A549 (cell line): ENCODE data around the gene LAMC1. TPM values are rescaled to one million over a fixed set of nuclear protein-coding genes. Genes with fewer than 3 reads are reported as not detected.

Experiments used
- ATAC-seq, 2 experiments: fragments of 200-7000 bp in 1 of 2; fragments of >200 bp in 1 of 2; cut with Nextera tagmentation in 1 of 2; cut with Tn5 transposase in 1 of 2; 3 replicates each; pipeline versions ENCODE4 v1.8.0 to v1.9.1; 2018 to 2020; ENCODE audit warnings: mild to moderate bottlenecking in 1 of 2, moderate library complexity in 1 of 2
- CTCF ChIA-PET: fragments of 300-600 bp; sonication (Branson Sonifier 250); formaldehyde crosslinking; extraction: SDS; loops from one replicate; lab custom pipeline; 2021; ENCODE audit warnings: antibody characterized with exemption, inconsistent platforms; lab: Yijun Ruan, JAX
- POLR2A ChIA-PET: fragments of 350-600 bp; formaldehyde crosslinking; extraction: SDS; loops from one replicate; lab custom pipeline; 2021; ENCODE audit warnings: antibody characterized with exemption, inconsistent platforms; lab: Yijun Ruan, JAX
- DNase-seq, 2 experiments: peaks; one replicate each; pipeline versions ENCODE4 v3.0.0 to v3.0.0-alpha.2; 2011 to 2016; ENCODE audit warnings: low read depth in 1 of 2, low spot score in 1 of 2
- FAIRE-seq: peaks from 2 replicates; lab custom pipeline; 2011; peaks lifted over from hg19 to GRCh38; lab: Jason Lieb, UNC
- H3K27ac ChIP-seq, 2 experiments: fragments of >200 bp; sonication (Bioruptor Twin); formaldehyde crosslinking; 3 replicates each; pipeline ENCODE4 v1.5.1; 2016 to 2017
- H3K4me1 ChIP-seq: fragments of >200 bp; sonication (Bioruptor Twin); formaldehyde crosslinking; 3 replicates; pipeline ENCODE4 v1.6.1; 2016
- H3K4me2 ChIP-seq: fragments of >200 bp; sonication (Bioruptor Twin); formaldehyde crosslinking; 3 replicates; pipeline ENCODE4 v1.6.1; 2016
- H3K4me3 ChIP-seq: fragments of >200 bp; sonication (Bioruptor Twin); formaldehyde crosslinking; 3 replicates; pipeline ENCODE4 v1.5.1; 2016
- H3K9me3 ChIP-seq: fragments of >200 bp; sonication (Bioruptor Twin); formaldehyde crosslinking; 3 replicates; pipeline ENCODE4 v1.6.1; 2016
- BHLHE40 ChIP-seq: IDR thresholded peaks from 2 replicates; pipeline ENCODE4 v1.6.1; 2012; ENCODE audit warnings: low read depth, low read length, inconsistent platforms
- CEBPB ChIP-seq, 2 experiments: fragments of >200 bp in 1 of 2; sonication (Bioruptor Twin) in 1 of 2; formaldehyde crosslinking in 1 of 2; IDR thresholded peaks; 2 replicates each; pipeline ENCODE4 v1.6.1; 2012 to 2016
- EP300 ChIP-seq, 2 experiments: fragments of >200 bp; sonication (Bioruptor Twin); formaldehyde crosslinking; IDR thresholded peaks; 2 replicates in 1 of 2; 3 replicates in 1 of 2; pipeline ENCODE4 v1.6.1; 2016 to 2017
- ESRRA ChIP-seq: fragments of 150-350 bp; IDR thresholded peaks from 2 replicates; pipeline ENCODE4 v1.6.1; 2014; ENCODE audit warnings: mild to moderate bottlenecking, low read length, borderline replicate concordance
- FOSL2 ChIP-seq, 2 experiments: fragments of 450-650 bp in 1 of 2; fragments of >200 bp in 1 of 2; sonication (Bioruptor Twin) in 1 of 2; formaldehyde crosslinking; IDR thresholded peaks; 2 replicates each; pipeline versions ENCODE4 v1.5.0 to v1.6.1; 2016 to 2020; ENCODE audit warnings: mild to moderate bottlenecking in 1 of 2, moderate library complexity in 1 of 2
- FOXS1 ChIP-seq: fragments of 250-450 bp; sonication (Bioruptor Pico); IDR thresholded peaks from 2 replicates; pipeline ENCODE4 v1.5.0; 2020; ENCODE audit warnings: mild to moderate bottlenecking, moderate library complexity
- GATA3 ChIP-seq: IDR thresholded peaks from 2 replicates; pipeline ENCODE4 v1.6.1; 2012; ENCODE audit warnings: borderline replicate concordance
- HDAC2 ChIP-seq: fragments of 200-600 bp; sonication (generic); IDR thresholded peaks from 2 replicates; pipeline ENCODE4 v1.6.1; 2016
- HOXB5 ChIP-seq: fragments of 250-450 bp; sonication (Bioruptor Pico); IDR thresholded peaks from 2 replicates; pipeline ENCODE4 v1.5.0; 2020; ENCODE audit warnings: mild to moderate bottlenecking, moderate library complexity
- JUN ChIP-seq, 2 experiments: fragments of >200 bp; sonication (Bioruptor Twin); formaldehyde crosslinking; IDR thresholded peaks; 2 replicates in 1 of 2; 3 replicates in 1 of 2; pipeline ENCODE4 v1.6.1; 2016 to 2017
- JUNB ChIP-seq: fragments of >200 bp; sonication (Bioruptor Twin); formaldehyde crosslinking; IDR thresholded peaks from 2 replicates; pipeline ENCODE4 v1.6.1; 2016
- MAZ ChIP-seq: fragments of 150-350 bp; IDR thresholded peaks from 2 replicates; pipeline ENCODE4 v1.6.1; 2014; ENCODE audit warnings: antibody characterized with exemption, low read depth, low read length, borderline replicate concordance
- POLR2A ChIP-seq: IDR thresholded peaks from 2 replicates; pipeline ENCODE4 v1.6.1; 2012; ENCODE audit warnings: mild to moderate bottlenecking, low read length
- POLR2AphosphoS2 ChIP-seq: conservative IDR thresholded peaks from 2 replicates; pipeline ENCODE4 v1.6.1; 2012; ENCODE audit warnings: low read length, improper control_type of control experiment, inconsistent platforms
- RAD21 ChIP-seq, 2 experiments: fragments of >200 bp in 1 of 2; sonication (Bioruptor Twin) in 1 of 2; formaldehyde crosslinking in 1 of 2; IDR thresholded peaks in 1 of 2; conservative IDR thresholded peaks in 1 of 2; 2 replicates in 1 of 2; 3 replicates in 1 of 2; pipeline ENCODE4 v1.6.1; 2012 to 2018; ENCODE audit warnings: inconsistent platforms in 1 of 2
- SMC3 ChIP-seq: fragments of >200 bp; sonication (Bioruptor Twin); formaldehyde crosslinking; IDR thresholded peaks from 3 replicates; pipeline ENCODE4 v1.6.1; 2018; ENCODE audit warnings: inconsistent platforms
- ZFP36 ChIP-seq: fragments of 450-650 bp; IDR thresholded peaks from 2 replicates; pipeline ENCODE4 v1.6.1; 2014; ENCODE audit warnings: borderline replicate concordance; ENCODE audit not compliant: partially characterized antibody
- WGBS: methylation state at CpG from one replicate; pipeline ENCODE4 v1.1.6; 2017; ENCODE audit errors: missing lambda C conversion rate; 5-methylcytosine and 5-hydroxymethylcytosine counted together
- polyA plus RNA-seq, 4 experiments: library from polyadenylated mRNA; depleted of rRNA in 3 of 4; stranded (reverse); fragments of >200 nt; fragmentation: RNase III in 1 of 4; extraction: RNeasy Plus Mini Kit Qiagen cat#74134 plus additional on column Dnase treatment in 1 of 4; gene quantifications; 2 replicates in 3 of 4; 3 replicates in 1 of 4; pipeline ENCODE4 v1.2.3, GENCODE V29; 2011 to 2017
- TF ChIP-seq, protein P1 (sequence below): IDR thresholded peaks from 2 replicates; pipeline ENCODE4 v1.6.1; 2012
- TF ChIP-seq, protein P2 (sequence below): fragments of >200 bp; sonication (Bioruptor Twin); formaldehyde crosslinking; IDR thresholded peaks from 3 replicates; pipeline ENCODE4 v1.6.1; 2016
- TF ChIP-seq, protein P3 (sequence below): fragments of >200 bp; sonication (Bioruptor Twin); formaldehyde crosslinking; IDR thresholded peaks from 3 replicates; pipeline ENCODE4 v1.5.1; 2016

Gene LAMC1
- polyA plus RNA-seq, 2 of the 4 experiments (the other 2 are of a cell fraction): 93.7 to 152 TPM

DNA sequence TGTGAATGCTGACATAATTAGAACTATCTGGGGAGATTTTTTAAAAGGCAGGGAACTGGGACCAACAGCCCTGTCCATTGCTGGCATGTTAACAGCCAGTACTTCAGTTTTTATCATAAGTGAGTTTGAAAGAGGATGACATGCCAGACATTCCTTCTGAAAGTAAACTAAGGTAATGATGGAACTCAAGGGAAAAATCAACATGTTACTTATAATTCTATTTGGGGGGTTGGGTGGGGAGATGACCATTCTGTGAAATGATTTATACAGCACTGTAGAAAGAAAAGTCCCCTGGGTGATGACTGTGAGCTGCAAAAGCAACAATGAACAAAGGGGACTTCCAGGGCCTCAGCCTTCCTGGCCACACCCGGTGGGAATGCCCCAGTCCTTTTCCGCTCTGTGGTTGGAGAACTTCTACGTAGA is 157.4 kb downstream of the LAMC1 start:
- DNase-seq (peak; percentile 85 to 95), ATAC-seq (peak; percentile 95 to 96), FAIRE-seq (peak; percentile 68)
- peak overlapping the region; percentile 57 for H3K4me2 ChIP-seq
- TF ChIP-seq HOXB5 (CRISPR knock-in tag): 0 out of 2 replicates have a peak, but pooled peaks have one; percentile 36
- TF ChIP-seq MAZ: no peak
- TF ChIP-seq HDAC2: no peak
- no peak for TF ChIP-seq POLR2AphosphoS2
- TF ChIP-seq SMC3: peak; percentile 35; the same call in 2 of the 3 replicates
- no peak for TF ChIP-seq FOSL2 (IDR thresholded peaks at IDR 0.05)
- TF ChIP-seq FOSL2 (CRISPR knock-in tag; IDR thresholded peaks at IDR 0.05): peak; percentile 77
- peak in 1 of 2 experiments; percentile 66; a peak in 2 of 5 replicates for TF ChIP-seq EP300 (IDR thresholded peaks at IDR 0.05)
- TF ChIP-seq CEBPB (IDR thresholded peaks at IDR 0.05): peak in 1 of 2 experiments; percentile 46; a peak in 1 of 4 replicates
- TF ChIP-seq ZFP36: no peak
- TF ChIP-seq JUNB: peak; percentile 61
- peak in 1 of 2 experiments; percentile 37; a peak in 3 of 5 replicates for TF ChIP-seq RAD21 (conservative IDR thresholded peaks at IDR 0.05 in 1 of 2, IDR thresholded peaks at IDR 0.05 in 1 of 2)
- TF ChIP-seq, protein P1, sequence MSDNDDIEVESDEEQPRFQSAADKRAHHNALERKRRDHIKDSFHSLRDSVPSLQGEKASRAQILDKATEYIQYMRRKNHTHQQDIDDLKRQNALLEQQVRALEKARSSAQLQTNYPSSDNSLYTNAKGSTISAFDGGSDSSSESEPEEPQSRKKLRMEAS: peak; percentile 59; the same call in 1 of the 2 replicates
- TF ChIP-seq GATA3: peak; percentile 74; the same call in 1 of the 2 replicates
- TF ChIP-seq, protein P2, sequence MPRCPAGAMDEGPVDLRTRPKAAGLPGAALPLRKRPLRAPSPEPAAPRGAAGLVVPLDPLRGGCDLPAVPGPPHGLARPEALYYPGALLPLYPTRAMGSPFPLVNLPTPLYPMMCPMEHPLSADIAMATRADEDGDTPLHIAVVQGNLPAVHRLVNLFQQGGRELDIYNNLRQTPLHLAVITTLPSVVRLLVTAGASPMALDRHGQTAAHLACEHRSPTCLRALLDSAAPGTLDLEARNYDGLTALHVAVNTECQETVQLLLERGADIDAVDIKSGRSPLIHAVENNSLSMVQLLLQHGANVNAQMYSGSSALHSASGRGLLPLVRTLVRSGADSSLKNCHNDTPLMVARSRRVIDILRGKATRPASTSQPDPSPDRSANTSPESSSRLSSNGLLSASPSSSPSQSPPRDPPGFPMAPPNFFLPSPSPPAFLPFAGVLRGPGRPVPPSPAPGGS: peak; percentile 44; the same call in 1 of the 3 replicates
- TF ChIP-seq JUN (IDR thresholded peaks at IDR 0.05): peak; percentile 62 to 68; a peak in 3 of 5 replicates
- peak; percentile 51; the same call in 1 of the 2 replicates for TF ChIP-seq FOXS1
- 0% methylated on average over 3 of the region's 3 CpGs for WGBS
- no peaks in the 10 kb centered on the region for H3K9me3 ChIP-seq
- peak overlapping the region; percentile 76 to 79 for H3K27ac ChIP-seq
- H3K4me3 ChIP-seq: no peak overlapping the region
- ChIA-PET CTCF (interaction anchor here (1.0 to 1.6 kb wide), 4 partner anchors 13 to 134 kb away, joined by 3 to 4 read pairs (median 3); no protein-coding TSS in a partner anchor), POLR2A (interaction anchor here (0.6 to 1.5 kb wide), 6 partner anchors 13 to 218 kb away, joined by 3 to 5 read pairs (median 4); no protein-coding TSS in a partner anchor)
- peaks cover 44% of the 10 kb centered on the region for H3K4me1 ChIP-seq

DNA sequence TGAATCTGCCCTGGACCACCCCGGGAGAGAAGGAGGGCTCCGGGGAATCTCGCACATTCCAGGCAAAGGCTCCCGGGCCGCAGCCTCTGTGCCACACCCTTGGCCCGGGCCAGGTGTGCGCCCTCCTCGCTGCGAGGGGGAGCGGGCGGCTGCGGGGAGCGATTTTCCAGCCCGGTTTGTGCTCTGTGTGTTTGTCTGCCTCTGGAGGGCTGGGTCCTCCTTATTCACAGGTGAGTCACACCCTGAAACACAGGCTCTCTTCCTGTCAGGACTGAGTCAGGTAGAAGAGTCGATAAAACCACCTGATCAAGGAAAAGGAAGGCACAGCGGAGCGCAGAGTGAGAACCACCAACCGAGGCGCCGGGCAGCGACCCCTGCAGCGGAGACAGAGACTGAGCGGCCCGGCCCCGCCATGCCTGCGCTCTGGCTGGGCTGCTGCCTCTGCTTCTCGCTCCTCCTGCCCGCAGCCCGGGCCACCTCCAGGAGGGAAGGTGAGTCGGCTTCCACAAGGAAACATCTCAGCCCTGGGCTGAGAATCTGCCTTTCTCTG is 162.8 kb downstream of the LAMC1 start, which contains the start of gene LAMC2:
Gene LAMC2, plus strand, starts transcription at position 324 of the 550 bp plus-strand sequence. Its CDS starts 89 bp downstream, at position 413.
- H3K4me1 ChIP-seq: peaks cover 23% of the 10 kb centered on the region
- FAIRE-seq: no peak
- H3K4me2 ChIP-seq: peak within 1 kb of the TSS; percentile 88
- no peaks in the 10 kb centered on the region for H3K9me3 ChIP-seq
- POLR2A ChIA-PET: interaction anchor here (1.2 kb wide), 1 partner anchor 223 kb away, joined by 3 read pairs; no protein-coding TSS in a partner anchor
- ATAC-seq: peak; percentile 96
- 2% methylated on average over 29 of the region's 30 CpGs for WGBS
- peak within 1 kb of the TSS; percentile 68 to 89 for H3K27ac ChIP-seq
- TF ChIP-seq, protein P3, sequence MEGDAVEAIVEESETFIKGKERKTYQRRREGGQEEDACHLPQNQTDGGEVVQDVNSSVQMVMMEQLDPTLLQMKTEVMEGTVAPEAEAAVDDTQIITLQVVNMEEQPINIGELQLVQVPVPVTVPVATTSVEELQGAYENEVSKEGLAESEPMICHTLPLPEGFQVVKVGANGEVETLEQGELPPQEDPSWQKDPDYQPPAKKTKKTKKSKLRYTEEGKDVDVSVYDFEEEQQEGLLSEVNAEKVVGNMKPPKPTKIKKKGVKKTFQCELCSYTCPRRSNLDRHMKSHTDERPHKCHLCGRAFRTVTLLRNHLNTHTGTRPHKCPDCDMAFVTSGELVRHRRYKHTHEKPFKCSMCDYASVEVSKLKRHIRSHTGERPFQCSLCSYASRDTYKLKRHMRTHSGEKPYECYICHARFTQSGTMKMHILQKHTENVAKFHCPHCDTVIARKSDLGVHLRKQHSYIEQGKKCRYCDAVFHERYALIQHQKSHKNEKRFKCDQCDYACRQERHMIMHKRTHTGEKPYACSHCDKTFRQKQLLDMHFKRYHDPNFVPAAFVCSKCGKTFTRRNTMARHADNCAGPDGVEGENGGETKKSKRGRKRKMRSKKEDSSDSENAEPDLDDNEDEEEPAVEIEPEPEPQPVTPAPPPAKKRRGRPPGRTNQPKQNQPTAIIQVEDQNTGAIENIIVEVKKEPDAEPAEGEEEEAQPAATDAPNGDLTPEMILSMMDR: peak; percentile 28; the same call in 1 of the 3 replicates
- TF ChIP-seq BHLHE40: no peak
- peak; percentile 35; the same call in 2 of the 3 replicates for TF ChIP-seq SMC3
- no peak for TF ChIP-seq FOSL2 (IDR thresholded peaks at IDR 0.05)
- peak; percentile 78 for TF ChIP-seq FOSL2 (CRISPR knock-in tag; IDR thresholded peaks at IDR 0.05)
- peak; percentile 18 to 60; a peak in 3 of 5 replicates for TF ChIP-seq RAD21 (conservative IDR thresholded peaks at IDR 0.05 in 1 of 2, IDR thresholded peaks at IDR 0.05 in 1 of 2)
- TF ChIP-seq, protein P1: no peak; the same call in 1 of the 2 replicates
- no peak for TF ChIP-seq ESRRA
- TF ChIP-seq POLR2A: 0 out of 2 replicates have a peak, but pooled peaks have one; percentile 14
- DNase-seq: peak; percentile 73 to 84
- CTCF ChIA-PET: interaction anchor here (0.7 to 1.2 kb wide), 12 partner anchors 10 to 223 kb away, joined by 3 to 7 read pairs (median 3); no protein-coding TSS in a partner anchor
- peak within 1 kb of the TSS; percentile 46 for H3K4me3 ChIP-seq
